MM.1S (cell line): ENCODE measurements around the gene TMOD1.

ENCODE experiments used
- DNase-seq: peaks from one replicate; pipeline ENCODE4 v3.0.0-alpha.2; 2015
- H2AFZ ChIP-seq: fragments of 300-600 bp; sonication (generic); 2 replicates; pipeline ENCODE4 v1.6.0; 2016; ENCODE audit warnings: antibody characterized with exemption, low read length
- H3F3A ChIP-seq: fragments of 300-600 bp; sonication (generic); 2 replicates; pipeline ENCODE4 v1.6.1; 2016; ENCODE audit warnings: mild to moderate bottlenecking, antibody characterized with exemption, low read length, moderate library complexity, mixed read lengths; ENCODE audit not compliant: insufficient read depth
- H3K27ac ChIP-seq: fragments of 300-600 bp; sonication (generic); 2 replicates; pipeline ENCODE4 v1.5.1; 2016; ENCODE audit warnings: mild to moderate bottlenecking, low read length
- H3K27me3 ChIP-seq: fragments of 300-600 bp; sonication (generic); replicated peaks from 2 replicates; pipeline ENCODE4 v1.6.0; 2016; ENCODE audit warnings: low read length; ENCODE audit not compliant: insufficient read depth
- H3K36me3 ChIP-seq: fragments of 300-600 bp; sonication (generic); replicated peaks from 2 replicates; pipeline ENCODE4 v1.6.1; 2016; ENCODE audit warnings: mild to moderate bottlenecking, low read length, mixed read lengths; ENCODE audit not compliant: insufficient read depth
- H3K4me1 ChIP-seq: fragments of 300-600 bp; sonication (generic); 2 replicates; pipeline ENCODE4 v1.6.1; 2016; ENCODE audit warnings: low read length, mixed read lengths
- H3K4me2 ChIP-seq: fragments of 300-600 bp; sonication (generic); 2 replicates; pipeline ENCODE4 v1.6.0; 2016; ENCODE audit warnings: low read depth, low read length
- H3K4me3 ChIP-seq: fragments of 300-600 bp; sonication (generic); 2 replicates; pipeline ENCODE4 v1.5.1; 2016; ENCODE audit warnings: low read length, mixed read lengths
- H3K79me2 ChIP-seq: fragments of 300-600 bp; sonication (generic); 2 replicates; pipeline ENCODE4 v1.6.1; 2016; ENCODE audit warnings: mixed run types, low read length, mixed read lengths
- H3K9ac ChIP-seq: fragments of 300-600 bp; sonication (generic); 2 replicates; pipeline ENCODE4 v1.6.1; 2016; ENCODE audit warnings: low read length, mixed read lengths
- H3K9me2 ChIP-seq: fragments of 300-600 bp; sonication (generic); replicated peaks from 2 replicates; pipeline ENCODE4 v1.6.1; 2016; ENCODE audit warnings: mild to moderate bottlenecking, low read length, mixed read lengths; ENCODE audit not compliant: insufficient read depth
- H3K9me3 ChIP-seq: fragments of 300-600 bp; sonication (generic); replicated peaks from 2 replicates; pipeline ENCODE4 v1.6.1; 2016; ENCODE audit warnings: mild to moderate bottlenecking, low read length, mixed read lengths; ENCODE audit not compliant: insufficient read depth
- H4K20me1 ChIP-seq: fragments of 300-600 bp; sonication (generic); 2 replicates; pipeline ENCODE4 v1.6.1; 2016; ENCODE audit warnings: mild to moderate bottlenecking, low read length, moderate library complexity, mixed read lengths; ENCODE audit not compliant: insufficient read depth
- EZH2 ChIP-seq: fragments of 300-600 bp; sonication (generic); optimal IDR thresholded peaks from 2 replicates; pipeline ENCODE3; 2017; ENCODE audit warnings: low read depth, mild to moderate bottlenecking, antibody characterized with exemption, low read length, mixed read lengths
- EZH2phosphoT487 ChIP-seq: fragments of 300-600 bp; sonication (generic); IDR thresholded peaks from 2 replicates; pipeline ENCODE4 v1.6.1; 2018; ENCODE audit warnings: antibody characterized with exemption, low read length
- TF ChIP-seq, protein P1 (sequence below): fragments of 300-600 bp; sonication (generic); IDR thresholded peaks from 2 replicates; pipeline ENCODE4 v1.5.1; 2016; ENCODE audit warnings: antibody characterized with exemption, low read length, mixed read lengths

Gene TMOD1

DNA sequence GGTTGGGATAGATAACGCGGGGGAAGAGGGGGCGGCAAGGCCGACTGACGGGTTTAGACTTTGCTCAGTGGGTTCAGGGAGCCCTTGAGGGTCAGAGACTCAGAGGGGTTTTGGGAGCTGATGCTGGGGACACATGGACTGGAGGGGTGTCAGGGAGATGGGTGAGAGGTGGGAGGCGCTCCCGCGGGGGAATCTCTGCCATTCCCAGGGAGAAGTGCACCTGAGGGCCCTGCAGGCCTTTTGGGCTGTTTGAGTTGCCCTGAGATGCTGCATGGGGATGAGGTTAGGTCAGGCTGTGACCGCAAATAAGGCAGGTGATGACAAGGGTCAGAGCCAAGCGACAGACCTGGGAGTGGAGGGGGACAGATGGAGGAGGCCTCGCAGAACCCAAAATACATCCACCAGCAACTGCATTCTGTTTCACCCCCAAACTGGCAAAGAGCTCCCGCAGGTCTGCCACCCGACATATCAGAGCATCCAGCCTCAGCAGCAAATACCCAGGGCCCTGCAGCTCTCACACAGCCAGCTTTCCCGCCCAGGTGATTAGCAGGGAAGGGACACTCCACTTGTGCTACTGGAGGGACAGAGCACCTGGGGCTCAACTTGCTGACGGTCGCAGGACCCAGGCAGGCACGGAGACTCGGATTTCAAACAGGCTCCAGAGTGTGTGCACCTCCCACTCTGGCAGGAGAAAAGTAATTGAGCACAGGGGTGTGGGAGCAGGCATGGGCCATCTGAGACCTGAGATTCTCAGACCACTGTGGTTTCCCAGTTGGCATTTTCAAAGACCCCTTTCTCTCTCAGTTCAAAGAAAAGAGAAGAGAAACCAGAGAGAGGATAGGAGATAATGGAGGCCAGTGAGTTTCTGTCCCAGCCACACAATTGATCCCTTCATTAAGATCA is 26.4 kb downstream of the TMOD1 start:
- H3K9ac ChIP-seq: no peak overlapping the region

DNA sequence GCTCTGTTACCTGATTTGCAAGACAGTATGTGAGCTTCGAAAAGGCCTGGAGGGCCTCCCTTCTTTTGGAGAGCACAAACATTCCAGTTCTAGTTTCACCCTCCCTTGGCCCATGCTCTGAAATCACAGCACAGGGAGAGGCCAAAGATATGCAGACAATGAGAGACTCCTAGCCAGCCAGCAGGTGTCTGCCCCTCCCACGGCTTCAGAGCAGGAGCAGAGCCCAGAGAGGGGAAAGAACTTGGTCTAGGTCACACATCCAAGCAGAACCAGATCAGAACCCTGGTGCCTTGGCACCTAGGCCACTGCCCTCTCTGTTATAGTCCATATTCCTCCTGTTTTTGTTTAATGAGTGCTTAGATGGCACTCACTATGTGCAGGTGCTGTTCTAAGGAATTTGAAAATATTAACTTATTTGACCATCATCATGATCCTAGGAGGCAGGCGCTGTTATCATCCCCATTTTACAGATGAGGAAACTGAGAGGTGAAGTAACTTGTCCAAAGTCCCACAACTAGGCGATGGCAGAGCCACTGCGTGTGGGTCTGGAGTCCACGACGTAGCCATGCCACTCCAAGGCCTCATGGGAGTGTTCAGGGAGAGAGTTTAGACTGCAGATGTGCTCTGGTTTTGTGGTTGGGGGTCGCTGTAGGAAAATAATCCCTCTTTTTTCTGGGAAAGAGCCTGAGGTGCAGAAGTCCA is 27.2 kb downstream of the TMOD1 start:
- Histone ChIP-seq H3K27me3 (no peaks in the 10 kb centered on the region), H3K79me2 (no peaks in the 10 kb centered on the region), H2AFZ (no peak overlapping the region), H3K27ac (no peak overlapping the region), H3K4me2 (0 out of 2 replicates have a peak overlapping the region, but pooled peaks have one; percentile 3), H3K4me3 (no peak overlapping the region), H3F3A (0 out of 2 replicates have a peak, but pooled peaks cover 6% of the 10 kb centered on the region), H3K4me1 (peaks cover 24% of the 10 kb centered on the region), H3K9me2 (no peaks in the 10 kb centered on the region), H3K9ac (no peak overlapping the region), H3K9me3 (no peaks in the 10 kb centered on the region), H3K36me3 (no peaks in the 10 kb centered on the region), H4K20me1 (no peaks in the 10 kb centered on the region)
- TF ChIP-seq EZH2phosphoT487 (no peak), EZH2 (no peak)
- TF ChIP-seq, protein P1, sequence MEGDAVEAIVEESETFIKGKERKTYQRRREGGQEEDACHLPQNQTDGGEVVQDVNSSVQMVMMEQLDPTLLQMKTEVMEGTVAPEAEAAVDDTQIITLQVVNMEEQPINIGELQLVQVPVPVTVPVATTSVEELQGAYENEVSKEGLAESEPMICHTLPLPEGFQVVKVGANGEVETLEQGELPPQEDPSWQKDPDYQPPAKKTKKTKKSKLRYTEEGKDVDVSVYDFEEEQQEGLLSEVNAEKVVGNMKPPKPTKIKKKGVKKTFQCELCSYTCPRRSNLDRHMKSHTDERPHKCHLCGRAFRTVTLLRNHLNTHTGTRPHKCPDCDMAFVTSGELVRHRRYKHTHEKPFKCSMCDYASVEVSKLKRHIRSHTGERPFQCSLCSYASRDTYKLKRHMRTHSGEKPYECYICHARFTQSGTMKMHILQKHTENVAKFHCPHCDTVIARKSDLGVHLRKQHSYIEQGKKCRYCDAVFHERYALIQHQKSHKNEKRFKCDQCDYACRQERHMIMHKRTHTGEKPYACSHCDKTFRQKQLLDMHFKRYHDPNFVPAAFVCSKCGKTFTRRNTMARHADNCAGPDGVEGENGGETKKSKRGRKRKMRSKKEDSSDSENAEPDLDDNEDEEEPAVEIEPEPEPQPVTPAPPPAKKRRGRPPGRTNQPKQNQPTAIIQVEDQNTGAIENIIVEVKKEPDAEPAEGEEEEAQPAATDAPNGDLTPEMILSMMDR: no peak
- DNase-seq: no peak

More for the DNA sequence above, 26.4 kb downstream of the TMOD1 start:
- Histone ChIP-seq H3K27ac (no peak overlapping the region), H3K9me2 (no peaks in the 10 kb centered on the region), H3K79me2 (no peaks in the 10 kb centered on the region), H3K36me3 (no peaks in the 10 kb centered on the region), H3K4me2 (0 out of 2 replicates have a peak overlapping the region, but pooled peaks have one; percentile 3), H3K4me1 (peaks cover 24% of the 10 kb centered on the region), H2AFZ (no peak overlapping the region), H3K9me3 (no peaks in the 10 kb centered on the region), H3K4me3 (no peak overlapping the region), H3F3A (0 out of 2 replicates have a peak, but pooled peaks cover 6% of the 10 kb centered on the region), H4K20me1 (no peaks in the 10 kb centered on the region), H3K27me3 (no peaks in the 10 kb centered on the region)
- DNase-seq: no peak
- TF ChIP-seq, protein P1: no peak
- no peak for TF ChIP-seq EZH2phosphoT487
- no peak for TF ChIP-seq EZH2

DNA sequence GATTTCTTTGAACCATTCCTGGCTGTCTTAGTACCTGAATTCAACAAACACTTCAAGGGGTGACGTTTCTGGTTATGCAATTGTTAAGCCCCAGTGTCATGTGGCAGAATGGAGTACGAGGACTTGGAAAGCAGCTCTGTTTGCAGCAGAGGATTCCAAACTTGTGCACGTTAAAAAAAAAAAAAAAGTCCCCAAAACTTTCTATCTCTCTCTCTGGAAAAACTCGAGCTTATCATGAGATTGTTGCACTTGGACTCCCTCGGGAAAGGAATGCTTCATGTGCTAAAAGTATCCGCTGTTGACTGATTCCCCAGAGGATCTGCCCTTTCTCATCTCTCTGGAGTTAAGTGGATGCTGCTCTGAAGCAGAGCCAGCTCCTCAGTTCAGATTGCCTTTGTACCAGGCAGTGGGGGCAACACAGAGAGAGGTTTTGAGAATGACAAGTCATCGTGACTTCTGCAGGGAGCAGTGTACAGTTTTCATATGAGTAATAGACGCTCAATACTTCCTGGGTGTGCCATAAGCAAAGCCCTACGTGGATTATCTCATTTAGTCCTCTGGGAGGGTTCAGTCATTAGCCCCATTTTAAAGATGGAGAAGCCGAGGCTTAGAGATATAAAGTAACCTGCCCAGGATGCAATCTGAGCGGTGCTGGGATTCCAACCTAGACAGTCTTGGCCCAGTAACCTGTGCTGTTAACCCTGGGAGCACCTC is 28.1 kb downstream of the TMOD1 start:
- Histone ChIP-seq H3K9me2 (no peaks in the 10 kb centered on the region), H3K4me2 (no peak overlapping the region), H3K4me3 (no peak overlapping the region), H3K27ac (no peak overlapping the region), H3K27me3 (no peaks in the 10 kb centered on the region), H3K9me3 (no peaks in the 10 kb centered on the region), H4K20me1 (no peaks in the 10 kb centered on the region), H2AFZ (no peak overlapping the region), H3F3A (0 out of 2 replicates have a peak, but pooled peaks cover 6% of the 10 kb centered on the region), H3K79me2 (no peaks in the 10 kb centered on the region), H3K4me1 (peaks cover 24% of the 10 kb centered on the region), H3K36me3 (no peaks in the 10 kb centered on the region), H3K9ac (no peak overlapping the region)
- DNase-seq: no peak
- no peak for TF ChIP-seq EZH2phosphoT487
- no peak for TF ChIP-seq EZH2
- TF ChIP-seq, protein P1: no peak
